Tibial artery (tissue), 4 donors: ENCODE measurements around the gene LGR6.

Source experiments
- DNase-seq, 2 donors: peaks; one replicate each; pipeline ENCODE4 v3.0.0-alpha.2; 2019
- H3K27ac ChIP-seq, 2 donors: fragments of 200-600 bp; sonication (generic) in 1 of 2; 1 replicate in 1 of 2; 2 replicates in 1 of 2; pipeline ENCODE4 v1.5.1; 2018 to 2019; ENCODE audit warnings: mild to moderate bottlenecking in 1 of 2
- H3K27me3 ChIP-seq, 2 donors: fragments of 200-600 bp; sonication (generic) in 1 of 2; one replicate each; pipeline versions ENCODE4 v1.5.1 to v1.6.0; 2016 to 2019
- H3K36me3 ChIP-seq, 3 donors: fragments of 200-600 bp; sonication (generic) in 2 of 3; one replicate each; pipeline ENCODE4 v1.5.1; 2016 to 2019; ENCODE audit warnings: mild to moderate bottlenecking in 2 of 3
- H3K4me1 ChIP-seq, 4 donors: fragments of 200-600 bp; sonication (generic) in 2 of 4; 1 replicate in 3 of 4; 2 replicates in 1 of 4; pipeline ENCODE4 v1.5.1; 2016 to 2019
- H3K4me3 ChIP-seq, 2 donors: fragments of 200-600 bp; sonication (generic) in 1 of 2; 1 replicate in 1 of 2; 2 replicates in 1 of 2; pipeline ENCODE4 v1.5.1; 2018 to 2019; ENCODE audit warnings: mild to moderate bottlenecking in 2 of 2
- H3K9me3 ChIP-seq, 3 donors: fragments of 200-600 bp; sonication (generic) in 1 of 3; one replicate each; pipeline ENCODE4 v1.5.1; 2016 to 2019
- CTCF ChIP-seq, 2 experiments: fragments of 200-600 bp in 1 of 2; fragments of 450-650 bp in 1 of 2; IDR thresholded peaks; one replicate each; pipeline ENCODE4 v1.5.1; 2017 to 2019; ENCODE audit warnings: antibody characterized with exemption in 2 of 2, mild to moderate bottlenecking in 1 of 2, moderate library complexity in 1 of 2
- intact Hi-C: fragments of 100-400 bp; cut with DNase I; formaldehyde crosslinking; loops from one replicate; pipeline ENCODE4 v1.15.0; 2023; ENCODE audit warnings: low total_unique reads

Gene LGR6

GRCh38 chr1:202230061-202230938 lies 36.7 kb downstream of the LGR6 start:
- DNase-seq, result no peak
- TF ChIP-seq CTCF (IDR thresholded peaks at IDR 0.05), result no peak
- intact Hi-C loops, result no loop called here
- H3K27me3 ChIP-seq, result no peaks in the 10 kb centered on the region
- peaks cover 0 to 10% (median 3%) of the 10 kb centered on the region in 4 donors for H3K4me1 ChIP-seq
- no peaks in the 10 kb centered on the region for H3K9me3 ChIP-seq
- H3K27ac ChIP-seq, result no peak overlapping the region
- H3K36me3 ChIP-seq, result peaks cover 0 to 33% (median 18%) of the 10 kb centered on the region in 3 donors
- no peak overlapping the region for H3K4me3 ChIP-seq

GRCh38 chr1:202230939-202231645 lies 37.5 kb downstream of the LGR6 start:
- TF ChIP-seq CTCF (IDR thresholded peaks at IDR 0.05), result no peak
- Histone ChIP-seq H3K27me3 (no peaks in the 10 kb centered on the region), H3K4me3 (no peak overlapping the region), H3K27ac (no peak overlapping the region), H3K36me3 (peaks cover 0 to 33% (median 18%) of the 10 kb centered on the region in 3 donors), H3K9me3 (no peaks in the 10 kb centered on the region), H3K4me1 (peaks cover 0 to 18% (median 9%) of the 10 kb centered on the region in 4 donors)
- intact Hi-C loops, result no loop called here
- DNase-seq, result no peak

GRCh38 chr1:202233171-202233570 lies 39.6 kb downstream of the LGR6 start:
- no peak for TF ChIP-seq CTCF (IDR thresholded peaks at IDR 0.05)
- intact Hi-C loops, result no loop called here
- Histone ChIP-seq H3K9me3 (no peaks in the 10 kb centered on the region), H3K36me3 (peaks cover 0 to 26% (median 12%) of the 10 kb centered on the region in 3 donors), H3K4me1 (peaks cover 0 to 35% (median 27%) of the 10 kb centered on the region in 4 donors), H3K27me3 (no peaks in the 10 kb centered on the region), H3K27ac (peak overlapping the region in 1 of 2 donors; percentile 29), H3K4me3 (no peak overlapping the region)
- no peak for DNase-seq

GRCh38 chr1:202233804-202234203 lies 40.2 kb downstream of the LGR6 start:
- TF ChIP-seq CTCF (IDR thresholded peaks at IDR 0.05), result no peak
- Histone ChIP-seq H3K4me3 (no peak overlapping the region), H3K9me3 (no peaks in the 10 kb centered on the region), H3K27me3 (no peaks in the 10 kb centered on the region), H3K4me1 (peaks cover 0 to 35% (median 29%) of the 10 kb centered on the region in 4 donors), H3K36me3 (peaks cover 0 to 20% (median 6%) of the 10 kb centered on the region in 3 donors), H3K27ac (peak overlapping the region; percentile 2 to 85)
- intact Hi-C loops, result no loop called here
- DNase-seq, result peak in 1 of 2 donors; percentile 15

- peak in 1 of 2 donors; percentile 13 for DNase-seq
- H3K36me3 ChIP-seq, result peaks cover 0 to 13% (median 0%) of the 10 kb centered on the region in 3 donors
- intact Hi-C loops, result no loop called here
- no peaks in the 10 kb centered on the region for H3K27me3 ChIP-seq
- TF ChIP-seq CTCF (IDR thresholded peaks at IDR 0.05), result no peak
- H3K4me1 ChIP-seq, result peaks cover 0 to 35% (median 30%) of the 10 kb centered on the region in 4 donors
- H3K27ac ChIP-seq, result peak overlapping the region; percentile 61 to 85
- no peak overlapping the region for H3K4me3 ChIP-seq
- H3K9me3 ChIP-seq, result no peaks in the 10 kb centered on the region
Observed at GRCh38 chr1:202234331-202235002, 40.9 kb downstream of the LGR6 start.
